Measurements from ENCODE around the gene MSI2. TPM values are rescaled to one million over a fixed set of nuclear protein-coding genes. Genes with fewer than 3 reads are reported as not detected.

Gene MSI2
- total and polyA plus RNA-seq, 2 donors (not counting 3 experiments of a cell fraction or from before 2014, with no cell fraction given) = 20.9 to 59.3 TPM

- no TSS peak for BruUV-seq (replicated peaks)
- H3K9me3 ChIP-seq (replicated peaks; ENCODE audit: control insufficient read depth, insufficient read depth, low read length) = no peaks in the 10 kb centered on the region
- dilution Hi-C loops (cut with MboI; ENCODE audit: extremely low pct_ligation_motif_present, low sequenced_read_pairs) = no loop called here
- no peak overlapping the region for H2AFZ ChIP-seq (ENCODE audit: low read depth, low read length)
- intact Hi-C loops (cut with micrococcal nuclease) = no loop called here
- DNase-seq (ENCODE audit: low read depth, low spot score) (no peak), FAIRE-seq (no peak)
- no peak overlapping the region for H3K4me2 ChIP-seq (ENCODE audit: insufficient read depth, low read length)
- no peak overlapping the region for H3K27ac ChIP-seq (ENCODE audit: insufficient read depth, low read depth, low read length)
- ChIA-PET CTCF (interaction anchor here (1.2 to 2.5 kb wide), 3 partner anchors 82 to 422 kb away, joined by 3 to 11 read pairs (median 4); no protein-coding TSS in a partner anchor), POLR2A (no interaction called here)
- no peak overlapping the region for H3K9ac ChIP-seq (replicated peaks; ENCODE audit: extremely low read depth, insufficient read depth, low read length)
- no peak for TF ChIP-seq POLR2A (IDR thresholded peaks at IDR 0.05; ENCODE audit: low read depth, low read length)
- TF ChIP-seq GATA2 (IDR thresholded peaks at IDR 0.05; ENCODE audit: insufficient read depth, insufficient read length, low read depth, low read length) = no peak
- no peak for TF ChIP-seq EZH2 (IDR thresholded peaks at IDR 0.05; ENCODE audit: borderline replicate concordance, low read depth, low read length, severe bottlenecking)
- peaks cover 13% of the 10 kb centered on the region for H3K4me1 ChIP-seq (ENCODE audit: control insufficient read depth, extremely low read depth, insufficient read depth, low read length)
- no peaks in the 10 kb centered on the region for H3K9me1 ChIP-seq (replicated peaks; ENCODE audit: control insufficient read depth, extremely low read depth, insufficient read depth, low read length)
- no peaks in the 10 kb centered on the region for H3K36me3 ChIP-seq (ENCODE audit: control insufficient read depth in 2 of 2, extremely low read depth in 1 of 2, insufficient read depth in 2 of 2, low read length in 2 of 2)
- no peaks in the 10 kb centered on the region for H3K79me2 ChIP-seq (ENCODE audit: control insufficient read depth, insufficient read depth, low read length)
- H3K4me3 ChIP-seq (replicated peaks in 1 of 3; ENCODE audit: insufficient read depth in 1 of 3, low read depth in 1 of 3, low read length in 3 of 3) = no peak overlapping the region
- H3K27me3 ChIP-seq (ENCODE audit: control insufficient read depth in 2 of 2, insufficient read depth in 2 of 2, low read length in 2 of 2) = no peaks in the 10 kb centered on the region
- H4K20me1 ChIP-seq (replicated peaks; ENCODE audit: control insufficient read depth, extremely low read depth, insufficient read depth, low read length) = no peaks in the 10 kb centered on the region
These were observed 408.8 kb downstream of the MSI2 start for GRCh38 chr17:57665128-57665527.

- H3K36me3 ChIP-seq (ENCODE audit: control insufficient read depth in 2 of 2, extremely low read depth in 1 of 2, insufficient read depth in 2 of 2, low read length in 2 of 2) = no peaks in the 10 kb centered on the region
- no peaks in the 10 kb centered on the region for H3K9me1 ChIP-seq (replicated peaks; ENCODE audit: control insufficient read depth, extremely low read depth, insufficient read depth, low read length)
- no peaks in the 10 kb centered on the region for H3K27me3 ChIP-seq (ENCODE audit: control insufficient read depth in 2 of 2, insufficient read depth in 2 of 2, low read length in 2 of 2)
- FAIRE-seq = no peak
- H2AFZ ChIP-seq (ENCODE audit: low read depth, low read length) = no peak overlapping the region
- no peak overlapping the region for H3K4me2 ChIP-seq (ENCODE audit: insufficient read depth, low read length)
- no peak overlapping the region for H3K9ac ChIP-seq (replicated peaks; ENCODE audit: extremely low read depth, insufficient read depth, low read length)
- ChIA-PET CTCF (interaction anchor here (1.2 to 2.5 kb wide), 3 partner anchors 68 to 423 kb away, joined by 3 to 11 read pairs (median 3); no protein-coding TSS in a partner anchor), POLR2A (no interaction called here)
- BruUV-seq (replicated peaks) = no TSS peak
- TF ChIP-seq CTCF (IDR thresholded peaks at IDR 0.05; ENCODE audit: extremely low read depth in 1 of 2, insufficient read depth in 1 of 2, low read depth in 1 of 2, low read length in 2 of 2) (no peak), MAX (IDR thresholded peaks at IDR 0.05; ENCODE audit: insufficient read depth, insufficient read length) (no peak), POLR2A (IDR thresholded peaks at IDR 0.05; ENCODE audit: low read depth, low read length) (no peak), FOS (IDR thresholded peaks at IDR 0.05; ENCODE audit: borderline replicate concordance, insufficient read depth, low read length) (no peak), MYC (IDR thresholded peaks at IDR 0.05; ENCODE audit: low read depth, low read length) (no peak), EZH2 (IDR thresholded peaks at IDR 0.05; ENCODE audit: borderline replicate concordance, low read depth, low read length, severe bottlenecking) (no peak), JUN (IDR thresholded peaks at IDR 0.05; ENCODE audit: borderline replicate concordance, insufficient read depth, insufficient read length, low read depth) (no peak), POLR2AphosphoS5 (IDR thresholded peaks at IDR 0.05; ENCODE audit: insufficient read depth, low read depth, low read length) (no peak), GATA2 (IDR thresholded peaks at IDR 0.05; ENCODE audit: insufficient read depth, insufficient read length, low read depth, low read length) (no peak)
- no peaks in the 10 kb centered on the region for H3K9me3 ChIP-seq (replicated peaks; ENCODE audit: control insufficient read depth, insufficient read depth, low read length)
- H3K4me3 ChIP-seq (replicated peaks in 1 of 3; ENCODE audit: insufficient read depth in 1 of 3, low read depth in 1 of 3, low read length in 3 of 3) = no peak overlapping the region
- H4K20me1 ChIP-seq (replicated peaks; ENCODE audit: control insufficient read depth, extremely low read depth, insufficient read depth, low read length) = no peaks in the 10 kb centered on the region
- no peak for DNase-seq (ENCODE audit: low read depth, low spot score)
- H3K79me2 ChIP-seq (ENCODE audit: control insufficient read depth, insufficient read depth, low read length) = no peaks in the 10 kb centered on the region
- intact Hi-C loops (cut with micrococcal nuclease) = no loop called here
- dilution Hi-C loops (cut with MboI; ENCODE audit: extremely low pct_ligation_motif_present, low sequenced_read_pairs) = no loop called here
- no peak overlapping the region for H3K27ac ChIP-seq (ENCODE audit: insufficient read depth, low read depth, low read length)
- peaks cover 13% of the 10 kb centered on the region for H3K4me1 ChIP-seq (ENCODE audit: control insufficient read depth, extremely low read depth, insufficient read depth, low read length)
These were observed 409.4 kb downstream of the MSI2 start for GRCh38 chr17:57665696-57666095.

Data from endothelial cell of umbilical vein (primary cell).